Left lung (tissue), 10 donors: ENCODE data around the gene TM4SF5. TPM values are rescaled to one million over a fixed set of nuclear protein-coding genes. Genes with fewer than 3 reads are reported as not detected.

Experiments used
- ATAC-seq: fragments of 200-7000 bp; cut with Tn5 transposase; one replicate; pipeline ENCODE4 v1.9.1; 2020; ENCODE audit warnings: moderate library complexity
- DNase-seq, 4 donors: peaks; one replicate each; pipeline ENCODE4 v3.0.0-alpha.2; 2013 to 2020
- H3K27ac ChIP-seq, 2 donors: fragments of 200-600 bp; sonication (generic) in 1 of 2; one replicate each; pipeline versions ENCODE4 v1.5.0 to v1.8.0; 2020 to 2021
- H3K27me3 ChIP-seq, 2 donors: fragments of 200-600 bp; sonication (generic) in 1 of 2; one replicate each; pipeline versions ENCODE4 v1.5.0 to v1.8.0; 2020 to 2021
- H3K36me3 ChIP-seq, 2 donors: fragments of 200-600 bp; sonication (generic) in 1 of 2; one replicate each; pipeline versions ENCODE4 v1.5.0 to v1.8.0; 2020 to 2021
- H3K4me1 ChIP-seq, 2 donors: fragments of 200-600 bp; one replicate each; pipeline ENCODE4 v1.8.0; 2021
- H3K4me3 ChIP-seq, 2 donors: fragments of 200-600 bp; sonication (generic) in 1 of 2; one replicate each; pipeline versions ENCODE4 v1.5.0 to v1.8.0; 2020 to 2021; ENCODE audit warnings: mild to moderate bottlenecking in 1 of 2
- H3K9me3 ChIP-seq, 2 donors: fragments of 200-600 bp; sonication (generic) in 1 of 2; one replicate each; pipeline versions ENCODE4 v1.5.0 to v1.8.0; 2020 to 2021
- intact Hi-C, 2 donors: fragments of 100-400 bp; cut with DNase I; formaldehyde crosslinking; loops; one replicate each; pipeline versions ENCODE4 v1.11.2 to v1.14.2; 2022
- polyA plus RNA-seq, 6 donors: library from polyadenylated mRNA; unstranded; fragments of 120-200 nt; gene quantifications; one replicate each; pipeline ENCODE4 v1.2.1, GENCODE V29; 2013; ENCODE audit not compliant: insufficient read length in 6 of 6
- total RNA-seq, 2 donors: library from RNA; stranded (reverse); fragmentation: NEBNext Ultra II Directional; extraction: Animal tissue kit (Norgen Biotek cat#: 25700); gene quantifications; one replicate each; pipeline ENCODE4 v1.2.1, GENCODE V29; 2021
- TF ChIP-seq, protein P1 (sequence below), 2 donors: fragments of 200-600 bp; sonication (generic) in 1 of 2; IDR thresholded peaks; one replicate each; pipeline versions ENCODE4 v1.5.0 to v1.8.0; 2021; ENCODE audit warnings: antibody characterized with exemption in 2 of 2
- donor health status: DM: no; HTN: yes; CAD: no.
- donor health status: DM: no; HTN: no; CAD: no.

The TM4SF5 gene
- total and polyA plus RNA-seq, 8 donors = not detected

DNA sequence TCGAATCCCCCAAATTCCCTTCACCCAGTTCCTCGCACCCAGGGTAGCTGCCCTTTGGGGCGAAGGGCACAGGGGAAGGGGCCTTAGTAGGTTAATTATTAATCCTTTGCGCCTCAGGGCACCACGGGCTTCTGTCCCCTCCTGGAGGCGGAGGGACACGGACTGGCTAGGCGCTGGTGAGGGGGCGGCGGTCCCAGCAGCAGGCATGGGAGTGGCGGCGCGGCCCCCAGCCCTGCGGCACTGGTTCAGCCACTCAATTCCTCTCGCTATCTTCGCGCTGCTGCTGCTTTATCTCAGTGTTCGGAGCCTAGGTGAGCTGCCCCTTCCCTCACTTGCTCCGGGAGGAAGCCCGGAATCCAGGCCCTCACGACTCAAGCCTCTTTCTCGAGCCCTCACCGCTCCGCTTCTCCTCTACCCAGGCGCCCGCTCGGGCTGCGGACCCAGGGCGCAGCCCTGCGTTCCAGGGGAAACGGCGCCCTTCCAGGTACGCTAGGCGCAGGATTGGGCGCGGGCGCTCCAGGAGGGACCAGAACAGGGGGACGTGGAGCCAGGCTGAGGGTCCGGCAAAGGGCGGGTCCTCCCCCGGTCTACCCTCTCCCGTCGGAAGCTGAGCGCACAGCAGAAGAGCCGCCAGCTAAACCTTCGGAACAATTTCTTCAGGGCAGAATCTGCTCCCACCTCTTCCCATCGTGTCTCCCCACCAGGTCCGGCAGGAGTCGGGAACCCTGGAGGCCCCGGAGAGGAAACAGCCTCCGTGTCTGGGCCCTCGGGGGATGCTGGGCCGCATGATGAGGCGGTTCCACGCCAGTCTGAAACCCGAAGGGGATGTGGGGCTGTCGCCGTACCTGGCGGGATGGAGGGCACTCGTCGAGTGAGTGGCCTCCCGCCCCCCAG, 17.4 kb downstream of the TM4SF5 start, which contains the start of gene GLTPD2:
Gene GLTPD2, plus strand, starts transcription at position 158 of the 894 bp plus-strand sequence. Its CDS starts 48 bp downstream, at position 206.
- Histone ChIP-seq H3K27me3 (peaks cover 21 to 66% of the 10 kb centered on the region in 2 donors), H3K27ac (peak within 1 kb of the TSS; percentile 94 to 95), H3K4me3 (peak within 1 kb of the TSS; percentile 73 to 80), H3K9me3 (no peaks in the 10 kb centered on the region), H3K36me3 (no peaks in the 10 kb centered on the region), H3K4me1 (peaks cover 23 to 42% of the 10 kb centered on the region in 2 donors)
- peak; percentile 4 for ATAC-seq
- TF ChIP-seq, protein P1, sequence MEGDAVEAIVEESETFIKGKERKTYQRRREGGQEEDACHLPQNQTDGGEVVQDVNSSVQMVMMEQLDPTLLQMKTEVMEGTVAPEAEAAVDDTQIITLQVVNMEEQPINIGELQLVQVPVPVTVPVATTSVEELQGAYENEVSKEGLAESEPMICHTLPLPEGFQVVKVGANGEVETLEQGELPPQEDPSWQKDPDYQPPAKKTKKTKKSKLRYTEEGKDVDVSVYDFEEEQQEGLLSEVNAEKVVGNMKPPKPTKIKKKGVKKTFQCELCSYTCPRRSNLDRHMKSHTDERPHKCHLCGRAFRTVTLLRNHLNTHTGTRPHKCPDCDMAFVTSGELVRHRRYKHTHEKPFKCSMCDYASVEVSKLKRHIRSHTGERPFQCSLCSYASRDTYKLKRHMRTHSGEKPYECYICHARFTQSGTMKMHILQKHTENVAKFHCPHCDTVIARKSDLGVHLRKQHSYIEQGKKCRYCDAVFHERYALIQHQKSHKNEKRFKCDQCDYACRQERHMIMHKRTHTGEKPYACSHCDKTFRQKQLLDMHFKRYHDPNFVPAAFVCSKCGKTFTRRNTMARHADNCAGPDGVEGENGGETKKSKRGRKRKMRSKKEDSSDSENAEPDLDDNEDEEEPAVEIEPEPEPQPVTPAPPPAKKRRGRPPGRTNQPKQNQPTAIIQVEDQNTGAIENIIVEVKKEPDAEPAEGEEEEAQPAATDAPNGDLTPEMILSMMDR (IDR thresholded peaks at IDR 0.05) = no peak
- no peak for DNase-seq
- intact Hi-C loops = no loop called here

DNA sequence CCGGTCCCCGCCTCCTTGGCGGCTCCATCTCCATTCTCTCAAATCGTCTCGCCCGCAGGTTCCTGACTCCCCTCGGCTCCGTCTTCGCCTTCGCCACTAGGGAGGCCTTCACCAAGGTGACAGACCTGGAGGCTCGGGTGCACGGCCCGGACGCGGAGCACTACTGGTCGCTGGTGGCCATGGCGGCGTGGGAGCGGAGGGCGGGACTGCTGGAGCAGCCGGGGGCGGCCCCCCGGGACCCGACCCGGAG, 17.9 kb downstream of the TM4SF5 start:
- peaks cover 23 to 42% of the 10 kb centered on the region in 2 donors for H3K4me1 ChIP-seq
- intact Hi-C loops = no loop called here
- DNase-seq (no peak), ATAC-seq (no peak)
- H3K9me3 ChIP-seq = no peaks in the 10 kb centered on the region
- H3K36me3 ChIP-seq = no peaks in the 10 kb centered on the region
- TF ChIP-seq, protein P1 (IDR thresholded peaks at IDR 0.05) = no peak
- peak overlapping the region; percentile 94 to 95 for H3K27ac ChIP-seq
- H3K4me3 ChIP-seq = peak overlapping the region; percentile 73 to 80
- peaks cover 16 to 60% of the 10 kb centered on the region in 2 donors for H3K27me3 ChIP-seq

DNA sequence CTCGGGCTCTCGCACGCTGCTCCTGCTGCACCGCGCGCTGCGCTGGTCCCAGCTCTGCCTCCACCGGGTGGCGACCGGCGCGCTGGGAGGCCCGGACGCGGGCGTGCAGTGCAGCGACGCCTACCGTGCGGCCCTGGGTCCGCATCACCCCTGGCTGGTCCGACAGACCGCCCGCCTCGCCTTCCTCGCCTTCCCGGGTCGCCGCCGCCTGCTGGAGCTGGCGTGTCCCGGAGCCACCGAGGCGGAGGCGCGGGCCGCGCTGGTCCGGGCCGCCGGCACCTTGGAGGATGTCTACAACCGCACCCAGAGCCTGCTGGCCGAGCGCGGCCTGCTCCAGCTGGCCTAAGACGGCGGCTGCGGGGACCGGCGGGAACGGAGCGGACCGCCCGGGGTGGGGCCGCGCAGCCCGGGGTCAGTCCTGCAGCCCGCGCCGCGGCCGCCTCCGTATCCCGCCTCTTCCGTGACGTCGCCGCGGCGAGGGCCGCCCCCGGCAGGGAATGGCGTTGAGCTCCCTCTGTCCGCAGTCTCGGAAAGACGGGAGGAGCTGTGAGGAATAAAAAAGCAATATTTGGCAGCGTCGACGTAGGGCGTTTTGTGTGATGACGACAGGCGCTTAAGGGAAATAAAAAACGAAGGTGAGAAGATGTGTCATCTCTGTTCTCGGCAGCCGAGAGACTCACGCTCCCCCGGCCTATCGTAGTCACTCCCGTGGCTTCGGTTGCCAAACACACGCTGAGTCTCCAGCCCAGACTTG, 18.4 kb downstream of the TM4SF5 start:
- H3K4me3 ChIP-seq = peak overlapping the region; percentile 73 to 80
- H3K9me3 ChIP-seq = no peaks in the 10 kb centered on the region
- intact Hi-C loops = loop anchor here in 1 of 2 donors (5.0 kb wide), 1 partner anchor 102 kb away; no protein-coding TSS in a partner anchor
- H3K36me3 ChIP-seq = no peaks in the 10 kb centered on the region
- ATAC-seq = peak; percentile 92
- DNase-seq = peak; percentile 86 to 97 (median 90)
- H3K4me1 ChIP-seq = peaks cover 23 to 40% of the 10 kb centered on the region in 2 donors
- TF ChIP-seq, protein P1 (IDR thresholded peaks at IDR 0.05) = peak; percentile 68 to 83
- peaks cover 13 to 55% of the 10 kb centered on the region in 2 donors for H3K27me3 ChIP-seq
- H3K27ac ChIP-seq = peak overlapping the region; percentile 94 to 95

DNA sequence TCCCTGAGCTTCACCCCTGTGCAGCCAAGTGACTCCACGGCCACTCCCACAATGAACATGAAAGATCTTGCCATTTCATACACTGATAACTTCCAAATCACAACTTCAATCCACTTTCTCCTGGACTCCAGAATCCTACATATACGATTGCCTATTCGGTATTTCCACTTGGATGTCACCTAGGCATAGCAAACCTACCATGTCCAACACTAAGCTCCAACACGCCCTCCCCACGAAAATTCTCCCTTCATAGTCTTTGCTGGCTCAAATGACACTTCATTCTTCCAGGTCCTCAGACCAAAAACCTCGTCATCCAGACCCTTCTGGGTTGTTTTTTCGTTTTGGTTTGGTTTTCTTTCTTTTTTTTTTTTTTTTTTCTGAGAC, 19.0 kb downstream of the TM4SF5 start:
- intact Hi-C loops = loop anchor here in 1 of 2 donors (5.0 kb wide), 1 partner anchor 102 kb away; no protein-coding TSS in a partner anchor
- Histone ChIP-seq H3K27me3 (peaks cover 7 to 49% of the 10 kb centered on the region in 2 donors), H3K4me3 (peak overlapping the region; percentile 73 to 80)

More for the DNA sequence above, 19.0 kb downstream of the TM4SF5 start:
- no peak for DNase-seq
- Histone ChIP-seq H3K27ac (peak overlapping the region; percentile 94 to 95), H3K9me3 (no peaks in the 10 kb centered on the region), H3K36me3 (no peaks in the 10 kb centered on the region), H3K4me1 (peaks cover 18 to 34% of the 10 kb centered on the region in 2 donors)
- no peak for ATAC-seq
- TF ChIP-seq, protein P1 (IDR thresholded peaks at IDR 0.05) = no peak
